ENCODE data around the gene GSK3A. TPM values are rescaled to one million over a fixed set of nuclear protein-coding genes. Genes with fewer than 3 reads are reported as not detected.

The GSK3A gene
- total RNA-seq, 1 donor from 2014 or later = 39.6 TPM

GRCh38 chr19:42193294-42193693, 49.1 kb downstream of the GSK3A start:
- DNase-seq (ENCODE audit: low spot score) = no peak
- intact Hi-C loops (cut with DNase I) = no loop called here

- intact Hi-C loops (cut with DNase I) = no loop called here
- DNase-seq (ENCODE audit: low spot score) = no peak
These were observed 50.5 kb downstream of the GSK3A start for GRCh38 chr19:42191855-42192254.

GRCh38 chr19:42191330-42191729, 51.1 kb downstream of the GSK3A start:
- DNase-seq (ENCODE audit: low spot score) = no peak
- intact Hi-C loops (cut with DNase I) = no loop called here

- DNase-seq (ENCODE audit: low spot score) = no peak
- intact Hi-C loops (cut with DNase I) = no loop called here
These were observed 53.3 kb downstream of the GSK3A start for GRCh38 chr19:42189133-42189532.

- intact Hi-C loops (cut with DNase I) = no loop called here
These were observed 53.7 kb downstream of the GSK3A start for GRCh38 chr19:42188665-42189064.

GRCh38 chr19:42185277-42185676, 57.1 kb downstream of the GSK3A start:
- intact Hi-C loops (cut with DNase I) = loop anchor here (2.0 kb wide), 1 partner anchor 76 kb away; no protein-coding TSS in a partner anchor
- DNase-seq (ENCODE audit: low spot score) = no peak

More at GRCh38 chr19:42188665-42189064, 53.7 kb downstream of the GSK3A start:
- no peak for DNase-seq (ENCODE audit: low spot score)

- intact Hi-C loops (cut with DNase I) = loop anchor here (1.0 to 2.0 kb wide), 2 partner anchors 51 to 76 kb away; no protein-coding TSS in a partner anchor
- DNase-seq (ENCODE audit: low spot score) = no peak
These were observed 58.0 kb downstream of the GSK3A start for GRCh38 chr19:42184401-42184861.

Other genes starting within 250 kb of the GSK3A start
- gene ATP1A3, start 248.4 kb downstream of the GSK3A start, total RNA-seq = 242 TPM
- 4.6 TPM for gene GRIK5, start 172.4 kb downstream of the GSK3A start, total RNA-seq
- 8.3 TPM for gene ZNF574, start 166.4 kb downstream of the GSK3A start, total RNA-seq
- gene POU2F2, start 110.2 kb downstream of the GSK3A start, total RNA-seq = 0.51 TPM
- gene DEDD2, start 24.9 kb downstream of the GSK3A start, total RNA-seq = 10.2 TPM
- 4.1 TPM for gene ZNF526, start 22.3 kb downstream of the GSK3A start, total RNA-seq
- 37.4 TPM for gene ERF, start 12.5 kb upstream of the GSK3A start, total RNA-seq
- 51.3 TPM for gene CIC, start 26.6 kb upstream of the GSK3A start, total RNA-seq
- 0.16 TPM for gene PRR19, start 59.5 kb upstream of the GSK3A start, total RNA-seq
- 4.0 TPM for gene PAFAH1B3, start 60.0 kb upstream of the GSK3A start, total RNA-seq
- gene TMEM145, start 70.7 kb upstream of the GSK3A start, total RNA-seq = 0.24 TPM
- gene MEGF8, start 83.0 kb upstream of the GSK3A start, total RNA-seq = 45.8 TPM
- 0.67 TPM for gene CNFN, start 147.7 kb upstream of the GSK3A start, total RNA-seq
- 54.9 TPM for gene LIPE, start 184.8 kb upstream of the GSK3A start, total RNA-seq
- not detected for gene CXCL17, start 200.3 kb upstream of the GSK3A start, total RNA-seq